ENCODE measurements around the gene ATPAF1. TPM values are rescaled to one million over a fixed set of nuclear protein-coding genes. Genes with fewer than 3 reads are reported as not detected.
"Not testable (repeated sequence)": the region's sequence is repeated elsewhere in the genome, so short reads cannot be mapped to it uniquely, and the experiment has no call there.

The ATPAF1 gene, protein sequence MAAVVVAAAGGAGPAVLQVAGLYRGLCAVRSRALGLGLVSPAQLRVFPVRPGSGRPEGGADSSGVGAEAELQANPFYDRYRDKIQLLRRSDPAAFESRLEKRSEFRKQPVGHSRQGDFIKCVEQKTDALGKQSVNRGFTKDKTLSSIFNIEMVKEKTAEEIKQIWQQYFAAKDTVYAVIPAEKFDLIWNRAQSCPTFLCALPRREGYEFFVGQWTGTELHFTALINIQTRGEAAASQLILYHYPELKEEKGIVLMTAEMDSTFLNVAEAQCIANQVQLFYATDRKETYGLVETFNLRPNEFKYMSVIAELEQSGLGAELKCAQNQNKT
- total RNA-seq = 10 to 100 TPM; 34.1 to 40.9 TPM

DNA sequence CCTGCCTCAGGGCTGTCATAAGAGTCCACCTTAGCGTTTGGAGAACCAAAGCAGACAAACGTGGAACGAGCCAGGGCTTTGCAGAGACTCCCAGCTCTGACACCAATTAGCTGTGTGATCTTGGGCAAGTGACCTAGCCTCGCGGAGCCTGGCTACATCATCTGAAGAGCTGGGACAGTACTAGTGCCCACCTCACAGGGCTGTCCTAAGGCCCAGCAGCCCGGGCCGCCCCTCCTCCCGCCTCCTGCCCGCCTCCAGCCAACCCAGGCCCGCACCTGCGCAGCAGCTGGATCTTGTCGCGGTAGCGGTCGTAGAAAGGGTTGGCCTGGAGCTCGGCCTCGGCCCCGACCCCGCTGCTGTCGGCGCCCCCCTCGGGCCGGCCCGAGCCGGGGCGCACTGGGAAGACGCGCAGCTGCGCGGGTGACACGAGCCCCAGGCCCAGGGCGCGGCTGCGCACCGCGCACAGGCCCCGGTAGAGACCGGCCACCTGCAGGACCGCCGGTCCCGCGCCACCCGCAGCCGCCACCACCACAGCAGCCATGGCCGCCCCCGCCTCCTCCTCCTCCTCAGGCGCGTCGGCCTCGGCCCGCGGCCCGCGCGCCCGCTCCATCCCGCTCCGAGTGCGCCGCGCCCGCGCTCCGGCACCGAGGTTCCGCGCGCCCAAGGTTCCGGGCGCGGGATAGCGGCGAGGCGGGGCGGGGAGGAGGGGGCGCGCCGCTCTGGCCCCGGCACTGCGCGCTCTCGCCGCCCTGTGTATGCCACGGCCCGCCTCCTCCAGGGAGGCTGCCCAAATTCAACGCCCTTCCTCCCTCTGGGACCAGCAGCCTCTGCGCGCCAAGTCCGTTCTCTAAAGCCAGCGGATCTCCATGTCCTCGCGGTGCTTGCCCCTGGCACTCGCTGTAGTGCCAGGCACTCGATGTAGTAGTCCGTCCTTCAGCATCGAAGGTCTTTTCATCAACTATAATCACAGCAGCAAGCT is at the start of gene ATPAF1:
Gene ATPAF1, minus strand, starts transcription at position 583 of the 979 bp plus-strand sequence. Its CDS starts 42 bp downstream, at position 541.
- ATAC-seq (peak; percentile 93 to 94), DNase-seq (ENCODE audit: low spot score) (peak; percentile 80)
- Mint-ChIP-seq H3K27ac (peak within 1 kb of the TSS; percentile 18 to 39), H3K36me3 (peaks cover 9% of the 10 kb centered on the region), H3K9me3 (no peaks in the 10 kb centered on the region), H3K27me3 (no peaks in the 10 kb centered on the region), H3K4me1 (ENCODE audit: low read depth in 2 of 2) (peaks cover 15 to 16% of the 10 kb centered on the region in 2 donors), H3K4me3 (peak within 1 kb of the TSS; percentile 85)

DNA sequence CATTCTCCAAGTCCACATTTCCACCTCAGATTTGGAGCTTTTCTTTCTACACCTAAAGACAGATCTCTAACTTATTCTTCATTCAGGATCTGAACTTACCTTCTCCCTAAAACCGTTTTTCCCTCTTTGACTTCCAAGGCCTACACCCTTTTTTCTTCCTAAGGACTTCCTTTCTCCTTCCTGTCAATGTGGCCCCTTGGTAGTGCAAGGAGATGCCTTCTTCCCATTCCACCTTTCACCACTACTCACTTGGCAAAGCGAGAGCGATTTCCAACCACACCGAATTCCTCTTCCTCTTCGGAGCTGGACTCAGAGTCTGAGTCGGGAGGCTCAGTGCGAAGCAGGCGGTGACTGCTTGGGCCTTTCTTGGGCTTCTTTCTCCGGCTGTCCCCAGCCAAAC is 49.5 kb upstream of the ATPAF1 start:
- no peak for DNase-seq (ENCODE audit: low spot score)
- peaks cover 31 to 32% of the 10 kb centered on the region in 2 donors for H3K4me1 Mint-ChIP-seq (ENCODE audit: low read depth in 2 of 2)
- H3K27me3 Mint-ChIP-seq = no peaks in the 10 kb centered on the region
- H3K36me3 Mint-ChIP-seq = no peaks in the 10 kb centered on the region
- peak overlapping the region; percentile 90 for H3K4me3 Mint-ChIP-seq
- ATAC-seq = no peak
- no peaks in the 10 kb centered on the region for H3K9me3 Mint-ChIP-seq
- peak overlapping the region; percentile 73 to 86 for H3K27ac Mint-ChIP-seq

DNA sequence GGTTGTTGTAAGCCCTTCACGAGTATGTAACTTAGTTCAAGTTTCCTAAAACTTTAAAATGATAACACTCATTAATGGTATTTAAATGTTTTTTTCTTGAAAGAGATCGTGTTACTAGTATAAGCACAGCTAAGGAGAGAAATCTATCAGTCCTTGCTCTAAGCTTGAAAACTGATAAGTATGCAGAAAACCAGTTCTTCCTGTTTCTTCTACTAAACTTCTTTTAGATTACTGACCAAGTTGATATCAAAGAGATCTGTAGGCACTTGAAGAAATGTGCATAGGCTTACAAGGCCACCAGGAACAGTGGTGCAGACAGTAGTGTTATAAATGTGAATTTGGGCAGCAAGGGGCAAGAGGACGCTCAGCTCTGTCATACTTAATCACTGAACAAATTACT is 46.8 kb upstream of the ATPAF1 start:
- Mint-ChIP-seq H3K4me1 (ENCODE audit: low read depth in 2 of 2) (peaks cover 31 to 36% of the 10 kb centered on the region in 2 donors), H3K36me3 (no peaks in the 10 kb centered on the region), H3K9me3 (no peaks in the 10 kb centered on the region), H3K27me3 (no peaks in the 10 kb centered on the region), H3K27ac (no peak overlapping the region), H3K4me3 (no peak overlapping the region)
- ATAC-seq = no peak
- no peak for DNase-seq (ENCODE audit: low spot score)

DNA sequence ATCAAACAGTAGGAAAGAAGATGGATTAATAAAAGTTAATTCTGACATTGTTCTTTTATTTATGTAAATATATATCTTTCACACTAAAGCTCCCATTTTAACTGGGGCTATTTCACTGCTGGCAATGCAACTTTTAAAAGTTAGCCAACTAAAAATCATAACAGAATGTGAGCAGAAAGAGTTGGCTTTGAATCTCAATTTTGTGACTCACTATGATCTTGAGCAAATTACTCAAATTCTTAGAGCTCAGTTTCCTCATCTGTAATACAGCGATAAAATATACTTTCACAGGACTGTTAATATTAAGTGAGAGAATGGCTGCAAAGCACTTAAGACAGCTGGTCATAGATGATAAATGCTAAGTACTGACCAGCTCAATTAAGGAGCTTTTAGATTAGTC is 40.0 kb upstream of the ATPAF1 start:
- no peak for ATAC-seq
- DNase-seq (ENCODE audit: low spot score) = no peak
- Mint-ChIP-seq H3K27ac (peak overlapping the region in 1 of 2 donors; percentile 68), H3K4me3 (no peak overlapping the region), H3K9me3 (no peaks in the 10 kb centered on the region), H3K36me3 (peaks cover 33% of the 10 kb centered on the region), H3K4me1 (ENCODE audit: low read depth in 2 of 2) (peaks cover 5 to 19% of the 10 kb centered on the region in 2 donors), H3K27me3 (no peaks in the 10 kb centered on the region)

DNA sequence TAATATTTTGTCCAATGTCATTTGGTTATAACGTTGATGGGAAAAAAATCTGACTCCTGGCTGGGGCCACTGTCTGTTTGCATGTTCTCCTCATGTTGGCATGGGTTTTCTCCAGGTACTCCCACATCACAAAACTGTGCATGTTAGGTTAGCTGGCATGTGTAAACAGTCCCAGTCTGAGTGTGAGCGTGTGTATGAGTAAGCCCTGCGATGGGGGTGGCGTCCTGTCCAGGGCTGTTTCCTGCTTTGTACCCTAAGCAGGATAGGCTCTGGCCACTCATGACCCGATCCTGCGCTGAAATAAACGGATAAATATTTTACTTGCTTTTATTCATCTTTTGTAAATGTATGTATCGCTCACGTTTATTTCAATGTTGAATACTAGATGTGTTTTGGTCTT is 37.2 kb upstream of the ATPAF1 start:
- Mint-ChIP-seq H3K27me3 (no peaks in the 10 kb centered on the region), H3K4me1 (ENCODE audit: low read depth in 2 of 2) (peaks cover 26 to 31% of the 10 kb centered on the region in 2 donors), H3K27ac (no peak overlapping the region), H3K4me3 (no peak overlapping the region), H3K36me3 (peaks cover 39% of the 10 kb centered on the region), H3K9me3 (no peaks in the 10 kb centered on the region)
- ATAC-seq (no peak), DNase-seq (ENCODE audit: low spot score) (no peak)

DNA sequence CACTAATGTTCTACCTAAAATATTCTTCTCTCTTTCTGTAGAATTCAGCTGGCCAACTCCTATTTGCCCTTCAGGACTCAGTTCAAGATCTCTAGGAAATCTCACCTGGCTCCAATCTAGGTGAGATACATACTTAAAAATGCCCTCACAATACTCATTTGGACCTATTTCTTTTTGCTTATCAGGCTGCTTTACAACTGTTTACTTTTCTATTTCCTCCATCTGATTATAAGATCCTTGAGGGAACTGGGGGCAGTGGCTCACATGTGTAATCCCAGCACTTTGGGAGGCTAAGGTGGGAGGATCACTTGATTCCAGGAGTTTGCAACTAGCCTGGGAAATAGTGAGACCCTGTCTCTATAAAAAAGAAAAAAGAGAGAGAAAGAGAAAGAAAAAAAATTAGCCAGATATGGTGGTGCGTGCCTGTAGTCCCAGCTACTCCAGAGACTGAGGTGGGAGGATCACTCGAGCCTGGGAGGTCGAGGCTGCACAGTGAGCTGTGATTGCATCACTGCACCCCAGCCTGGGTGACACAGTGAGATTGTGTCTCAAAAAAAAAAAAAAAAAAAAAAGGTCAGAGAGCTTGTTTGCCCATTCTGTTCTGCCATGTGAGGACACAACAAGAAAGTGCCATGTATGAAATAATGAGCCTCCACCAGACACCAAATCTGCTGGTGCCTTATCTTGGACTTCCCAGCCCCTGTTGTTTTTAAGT is 35.9 kb upstream of the ATPAF1 start:
- Mint-ChIP-seq H3K36me3 (peaks cover 35% of the 10 kb centered on the region), H3K4me1 (ENCODE audit: low read depth in 2 of 2) (peaks cover 32 to 33% of the 10 kb centered on the region in 2 donors), H3K9me3 (no peaks in the 10 kb centered on the region), H3K27me3 (no peaks in the 10 kb centered on the region), H3K27ac (no peak overlapping the region), H3K4me3 (no peak overlapping the region)
- DNase-seq (ENCODE audit: low spot score) (no peak), ATAC-seq (no peak)

DNA sequence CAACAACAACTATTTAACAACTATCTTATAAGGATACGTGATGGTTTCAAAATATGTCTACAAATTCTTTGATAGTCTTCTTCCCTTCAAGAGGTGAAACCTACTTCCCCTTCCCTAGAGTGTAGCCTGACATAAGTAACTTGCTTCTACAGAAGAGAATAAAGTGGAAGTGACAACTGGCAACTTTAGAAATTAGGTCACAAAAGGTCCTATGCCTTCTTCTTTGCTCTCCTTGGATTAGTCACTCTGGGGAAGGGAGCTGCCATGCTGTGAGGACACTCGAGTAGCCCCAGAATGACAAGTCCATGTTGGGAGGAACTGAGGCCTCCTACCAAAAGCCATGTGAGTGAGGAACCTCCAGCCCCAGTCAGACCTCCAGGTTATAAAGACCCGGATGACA is 31.5 kb upstream of the ATPAF1 start:
- Mint-ChIP-seq H3K36me3 (peaks cover 35% of the 10 kb centered on the region), H3K4me3 (no peak overlapping the region), H3K27me3 (no peaks in the 10 kb centered on the region), H3K4me1 (ENCODE audit: low read depth in 2 of 2) (peaks cover 39 to 41% of the 10 kb centered on the region in 2 donors), H3K9me3 (no peaks in the 10 kb centered on the region), H3K27ac (no peak overlapping the region)
- ATAC-seq (no peak), DNase-seq (ENCODE audit: low spot score) (no peak)

DNA sequence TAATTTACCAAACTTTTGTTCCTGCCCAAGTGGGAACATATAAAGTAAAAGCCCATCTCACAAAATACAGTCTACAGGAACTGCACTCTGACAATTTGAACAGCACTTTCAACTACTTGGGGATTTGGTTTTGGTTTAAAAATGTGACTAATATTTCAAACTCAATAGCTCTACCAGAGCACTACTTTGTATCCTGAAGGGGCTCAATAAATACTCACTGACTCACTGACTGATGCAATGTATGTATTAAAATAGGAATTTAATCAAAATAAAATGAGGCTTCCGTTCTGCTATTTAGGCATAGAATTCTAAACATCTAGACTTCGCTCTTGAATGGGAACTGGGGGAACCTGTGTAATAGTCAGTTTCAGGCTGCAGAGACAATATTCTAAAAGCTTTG is 28.9 kb upstream of the ATPAF1 start:
- Mint-ChIP-seq H3K9me3 (no peaks in the 10 kb centered on the region), H3K4me3 (no peak overlapping the region), H3K27me3 (no peaks in the 10 kb centered on the region), H3K27ac (no peak overlapping the region), H3K36me3 (peaks cover 24% of the 10 kb centered on the region), H3K4me1 (ENCODE audit: low read depth in 2 of 2) (peaks cover 29 to 31% of the 10 kb centered on the region in 2 donors)
- DNase-seq (ENCODE audit: low spot score) (no peak), ATAC-seq (no peak)

DNA sequence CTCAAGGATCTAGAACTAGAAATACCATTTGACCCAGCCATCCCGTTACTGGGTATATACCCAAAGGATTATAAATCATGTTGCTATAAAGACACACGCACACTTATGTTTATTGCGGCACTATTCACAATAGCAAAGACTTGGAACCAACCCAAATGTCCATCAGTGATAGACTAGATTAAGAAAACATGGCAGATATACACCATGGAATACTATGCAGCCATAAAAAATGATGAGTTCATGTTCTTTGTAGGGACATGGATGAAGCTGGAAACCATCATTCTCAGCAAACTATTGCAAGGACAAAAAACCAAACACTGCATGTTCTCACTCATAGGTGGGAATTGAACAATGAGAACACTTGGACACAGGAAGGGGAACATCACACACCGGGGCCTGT is 26.5 kb upstream of the ATPAF1 start:
- peaks cover 37% of the 10 kb centered on the region for H3K36me3 Mint-ChIP-seq
- not testable (repeated sequence) for H3K27me3 Mint-ChIP-seq; DNase-seq (ENCODE audit: low spot score); H3K4me3 Mint-ChIP-seq; H3K9me3 Mint-ChIP-seq; H3K27ac Mint-ChIP-seq; ATAC-seq
- peaks cover 10 to 14% of the 10 kb centered on the region in 2 donors for H3K4me1 Mint-ChIP-seq (ENCODE audit: low read depth in 2 of 2)

DNA sequence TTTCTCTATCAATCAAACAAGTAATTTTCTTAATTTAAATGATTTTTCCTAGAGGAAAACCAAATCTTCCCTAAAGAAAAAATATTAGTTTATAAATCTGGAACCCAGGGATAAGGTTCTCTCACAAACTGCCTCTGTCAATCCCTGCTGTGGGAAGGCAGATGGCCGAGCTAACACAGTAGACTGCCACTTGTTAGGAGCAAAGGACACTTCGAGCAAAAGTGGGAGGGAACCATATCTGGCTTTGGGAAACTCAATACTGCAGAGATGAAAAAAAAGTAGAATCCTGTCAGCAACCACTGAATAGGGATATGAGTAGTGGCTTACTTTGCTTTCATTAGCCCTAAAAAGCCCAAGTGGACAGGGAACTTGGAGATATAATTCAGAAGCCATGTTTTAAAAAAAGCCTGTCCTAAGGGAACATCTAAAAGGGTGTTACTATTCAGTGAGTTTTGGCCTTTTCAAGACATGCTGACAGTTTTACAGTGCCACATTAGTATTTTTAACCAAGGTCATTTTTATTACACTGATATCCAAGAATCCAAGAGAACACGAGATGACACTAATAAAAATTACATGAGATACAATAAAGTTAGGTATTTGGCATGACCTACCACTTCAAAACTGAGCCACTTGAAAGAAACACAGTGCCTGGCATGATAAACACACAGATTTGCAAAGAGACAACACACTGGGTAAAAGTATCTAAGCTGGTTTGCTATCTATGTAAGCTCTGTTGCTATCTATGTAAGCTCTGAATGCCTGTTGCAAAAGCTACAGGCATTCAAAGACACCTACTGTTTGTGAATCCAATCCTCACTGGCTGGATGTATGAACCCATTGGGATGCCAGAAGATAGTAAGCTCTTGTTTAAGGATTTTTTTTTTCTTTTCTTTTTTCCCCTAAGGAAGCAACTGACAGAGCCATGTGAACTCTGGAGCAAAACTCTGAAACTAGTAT is 24.9 kb upstream of the ATPAF1 start:
- no peak overlapping the region for H3K4me3 Mint-ChIP-seq
- peaks cover 0 to 7% of the 10 kb centered on the region in 2 donors for H3K4me1 Mint-ChIP-seq (ENCODE audit: low read depth in 2 of 2)
- H3K27ac Mint-ChIP-seq = no peak overlapping the region
- ATAC-seq (no peak), DNase-seq (ENCODE audit: low spot score) (no peak)
- no peaks in the 10 kb centered on the region for H3K27me3 Mint-ChIP-seq
- peaks cover 41% of the 10 kb centered on the region for H3K36me3 Mint-ChIP-seq
- H3K9me3 Mint-ChIP-seq = no peaks in the 10 kb centered on the region

DNA sequence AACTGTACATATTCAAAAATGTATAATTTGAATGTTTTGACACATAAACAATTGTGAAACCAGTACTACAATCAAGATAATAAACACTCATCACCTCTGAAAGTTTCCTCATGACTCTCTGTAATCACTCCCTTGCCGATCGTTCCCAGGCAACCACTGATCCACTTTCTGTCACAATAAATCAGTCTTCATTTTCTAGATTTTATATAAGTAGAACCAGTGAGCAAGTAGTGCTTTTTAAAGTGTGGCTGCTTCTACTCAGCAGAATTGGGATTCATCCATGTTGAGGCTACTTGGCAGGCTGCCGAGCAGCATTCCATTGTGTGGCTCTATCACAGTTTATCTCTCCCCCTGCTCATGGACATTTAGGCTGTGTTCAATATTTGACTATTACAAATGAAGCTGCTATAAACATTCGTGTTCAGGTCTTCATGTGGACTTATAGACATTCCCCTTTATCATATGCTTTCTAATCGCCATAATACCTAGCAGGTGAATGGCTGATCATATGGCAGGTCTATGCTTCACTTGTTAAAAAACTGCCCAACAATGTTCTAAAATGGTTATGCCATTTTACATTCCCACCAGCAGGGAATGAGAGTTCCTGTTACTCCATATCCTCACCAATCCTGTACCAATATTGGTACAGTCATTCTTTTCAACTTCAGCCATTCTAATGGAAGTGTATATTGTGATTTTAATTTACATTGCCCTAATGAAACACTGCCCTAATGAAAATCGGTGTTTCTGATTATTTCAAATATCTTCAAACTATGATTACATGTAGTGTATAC is 24.0 kb upstream of the ATPAF1 start:
- peaks cover 47% of the 10 kb centered on the region for H3K36me3 Mint-ChIP-seq
- ATAC-seq = no peak
- H3K27ac Mint-ChIP-seq = no peak overlapping the region
- peaks cover 0 to 7% of the 10 kb centered on the region in 2 donors for H3K4me1 Mint-ChIP-seq (ENCODE audit: low read depth in 2 of 2)
- no peak overlapping the region for H3K4me3 Mint-ChIP-seq
- no peaks in the 10 kb centered on the region for H3K27me3 Mint-ChIP-seq
- DNase-seq (ENCODE audit: low spot score) = no peak
- no peaks in the 10 kb centered on the region for H3K9me3 Mint-ChIP-seq

DNA sequence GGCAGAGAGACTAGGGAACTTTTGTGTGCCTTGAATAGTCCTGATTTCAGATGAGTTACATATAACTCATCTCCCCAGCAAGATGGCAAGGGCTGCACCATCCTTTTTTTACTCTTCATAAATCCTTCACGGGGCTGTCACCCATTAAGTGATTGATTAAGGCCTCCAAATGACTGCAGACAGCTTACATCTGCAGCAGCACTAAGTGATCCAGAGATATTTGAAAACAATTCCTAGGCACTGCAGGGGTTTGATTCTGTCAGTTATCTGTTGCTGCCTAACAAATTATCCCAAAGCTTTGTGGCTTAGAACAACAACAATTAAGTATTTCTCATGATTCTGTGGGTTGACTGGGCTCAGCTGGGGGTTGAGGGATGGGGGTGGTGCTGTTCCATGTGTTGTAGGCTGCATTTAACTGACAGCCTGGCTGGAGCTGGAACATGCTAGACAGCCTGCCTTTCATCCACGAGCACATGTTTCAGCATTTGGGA is 22.8 kb upstream of the ATPAF1 start:
- no peak for DNase-seq (ENCODE audit: low spot score)
- Mint-ChIP-seq H3K36me3 (peaks cover 49% of the 10 kb centered on the region), H3K4me3 (no peak overlapping the region), H3K9me3 (no peaks in the 10 kb centered on the region), H3K27ac (no peak overlapping the region), H3K4me1 (ENCODE audit: low read depth in 2 of 2) (peaks cover 0 to 10% of the 10 kb centered on the region in 2 donors), H3K27me3 (no peaks in the 10 kb centered on the region)
- no peak for ATAC-seq
